OCI-LY3 (cell line): Measurements from ENCODE around the gene AKNA.
A peak's percentile ranks its signal among the peaks of the same experiment; 100 is the strongest.

Source experiments
- H2AFZ ChIP-seq: fragments of 200-600, 300-600 bp; shearing (Covaris generic); 2 replicates; pipeline ENCODE4 v1.6.0; 2014; ENCODE audit warnings: antibody characterized with exemption, low read depth, low read length
- H3K27ac ChIP-seq: fragments of 200-600, 300-600 bp; sonication (generic); 2 replicates; pipeline ENCODE4 v1.5.1; 2014; ENCODE audit warnings: mild to moderate bottlenecking, low read length, moderate library complexity, mixed read lengths
- H3K27me3 ChIP-seq: fragments of 200-600, 300-600 bp; sonication (generic); 2 replicates; pipeline ENCODE4 v1.6.1; 2014; ENCODE audit warnings: low read depth, low read length, mixed read lengths
- H3K36me3 ChIP-seq: fragments of 200-600, 300-600 bp; sonication (generic); replicated peaks from 2 replicates; pipeline ENCODE3; 2014; ENCODE audit warnings: low read depth, low read length, mixed read lengths
- H3K4me1 ChIP-seq: fragments of 300-600, 200-600 bp; sonication (generic); 2 replicates; pipeline ENCODE4 v1.6.1; 2014; ENCODE audit warnings: low read length, mixed read lengths
- H3K4me2 ChIP-seq: fragments of 200-600, 300-600 bp; sonication (generic); 2 replicates; pipeline ENCODE4 v1.6.1; 2014; ENCODE audit warnings: low read length, mixed read lengths
- H3K4me3 ChIP-seq: fragments of 300-600, 200-600 bp; sonication (generic); 2 replicates; pipeline ENCODE4 v1.5.1; 2014; ENCODE audit warnings: antibody characterized with exemption, mild to moderate bottlenecking, low read length, moderate library complexity
- H3K79me2 ChIP-seq: fragments of 300-600, 200-600 bp; shearing (Covaris generic); 2 replicates; pipeline ENCODE4 v1.6.1; 2014; ENCODE audit warnings: mild to moderate bottlenecking, low read length, mixed read lengths
- H3K9ac ChIP-seq: fragments of 300-600, 200-600 bp; shearing (Covaris generic); 2 replicates; pipeline ENCODE4 v1.6.0; 2014; ENCODE audit warnings: mild to moderate bottlenecking, low read length, moderate library complexity
- H3K9me3 ChIP-seq: fragments of 200-600, 300-600 bp; shearing (Covaris generic); 2 replicates; pipeline ENCODE4 v1.6.1; 2014; ENCODE audit warnings: low read length, mixed read lengths; ENCODE audit not compliant: insufficient read depth
- H4K20me1 ChIP-seq: fragments of 200-600, 300-600 bp; sonication (generic); 2 replicates; pipeline ENCODE4 v1.6.1; 2016; ENCODE audit warnings: low read length, mixed read lengths; ENCODE audit not compliant: insufficient read depth
- EZH2phosphoT487 ChIP-seq: fragments of 200-600 bp; shearing (Covaris generic); IDR thresholded peaks from 2 replicates; pipeline ENCODE4 v1.6.1; 2018; ENCODE audit warnings: antibody characterized with exemption, mixed run types, low read depth
- TF ChIP-seq, protein P1 (sequence below): fragments of 200-600, 300-600 bp; sonication (generic); IDR thresholded peaks from 2 replicates; pipeline ENCODE4 v1.5.1; 2014; ENCODE audit warnings: antibody characterized with exemption, low read length, low read depth

Gene AKNA

DNA sequence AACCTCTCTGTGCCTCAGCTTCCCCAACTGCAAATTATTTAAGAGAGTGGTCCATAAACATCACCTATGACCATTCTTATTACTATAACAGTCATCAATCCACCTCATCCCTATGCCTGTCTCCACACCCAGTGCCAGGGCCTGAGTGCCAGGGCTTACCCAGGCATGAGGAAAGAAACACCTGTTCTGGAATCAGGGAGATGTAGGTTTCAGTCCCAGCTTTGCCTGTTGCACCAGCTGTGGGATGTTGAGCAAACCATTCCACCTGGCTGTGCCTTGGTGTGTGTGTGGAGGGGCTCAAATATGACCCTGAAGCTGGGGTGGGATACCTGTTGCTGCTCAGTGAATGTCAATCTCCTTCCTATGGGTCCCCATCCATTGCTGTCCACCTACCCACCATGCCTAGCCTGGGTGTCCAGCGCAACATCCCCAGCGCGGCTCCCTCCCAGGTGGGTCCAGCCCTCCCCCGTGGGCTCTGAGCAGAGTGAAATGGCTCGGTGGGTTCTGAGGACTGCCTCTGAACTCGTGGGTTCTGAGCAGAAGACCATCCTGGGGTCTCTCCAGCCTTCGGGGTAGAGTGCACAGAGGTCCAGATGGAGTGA, 16.3 kb downstream of the AKNA start:
- peak overlapping the region; percentile 23; the same call in 1 of the 2 replicates for H3K4me3 ChIP-seq
- H3K79me2 ChIP-seq, result peaks cover 77% of the 10 kb centered on the region
- no peaks in the 10 kb centered on the region for H3K9me3 ChIP-seq
- H2AFZ ChIP-seq, result no peak overlapping the region
- H3K36me3 ChIP-seq, result peaks cover 69% of the 10 kb centered on the region
- peak overlapping the region; percentile 91 for H3K9ac ChIP-seq
- H3K4me2 ChIP-seq, result peak overlapping the region; percentile 92
- H3K4me1 ChIP-seq, result peaks cover 92% of the 10 kb centered on the region
- peak overlapping the region; percentile 96 for H3K27ac ChIP-seq
- no peak for TF ChIP-seq EZH2phosphoT487
- H4K20me1 ChIP-seq, result peaks cover 7% of the 10 kb centered on the region; the same call in 1 of the 2 replicates
- no peaks in the 10 kb centered on the region for H3K27me3 ChIP-seq

DNA sequence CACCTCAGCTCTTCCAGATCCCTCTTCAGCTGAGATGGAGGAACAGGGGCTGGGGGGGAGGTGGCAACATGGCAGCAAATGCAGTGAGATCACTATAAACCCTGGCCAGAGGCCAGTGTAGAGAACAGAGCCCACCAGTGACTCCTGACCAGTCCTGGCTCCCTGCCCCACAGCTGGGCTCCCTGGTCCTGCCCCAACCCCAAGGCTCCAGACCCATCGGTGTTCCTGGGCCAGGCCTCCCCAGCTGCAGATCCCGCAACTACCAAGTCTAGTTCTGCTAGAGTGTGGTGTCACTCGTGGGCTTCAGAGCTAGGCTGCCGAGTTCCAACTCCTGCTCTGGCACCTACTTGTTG, 16.8 kb downstream of the AKNA start:
- peak overlapping the region; percentile 96 for H3K27ac ChIP-seq

DNA sequence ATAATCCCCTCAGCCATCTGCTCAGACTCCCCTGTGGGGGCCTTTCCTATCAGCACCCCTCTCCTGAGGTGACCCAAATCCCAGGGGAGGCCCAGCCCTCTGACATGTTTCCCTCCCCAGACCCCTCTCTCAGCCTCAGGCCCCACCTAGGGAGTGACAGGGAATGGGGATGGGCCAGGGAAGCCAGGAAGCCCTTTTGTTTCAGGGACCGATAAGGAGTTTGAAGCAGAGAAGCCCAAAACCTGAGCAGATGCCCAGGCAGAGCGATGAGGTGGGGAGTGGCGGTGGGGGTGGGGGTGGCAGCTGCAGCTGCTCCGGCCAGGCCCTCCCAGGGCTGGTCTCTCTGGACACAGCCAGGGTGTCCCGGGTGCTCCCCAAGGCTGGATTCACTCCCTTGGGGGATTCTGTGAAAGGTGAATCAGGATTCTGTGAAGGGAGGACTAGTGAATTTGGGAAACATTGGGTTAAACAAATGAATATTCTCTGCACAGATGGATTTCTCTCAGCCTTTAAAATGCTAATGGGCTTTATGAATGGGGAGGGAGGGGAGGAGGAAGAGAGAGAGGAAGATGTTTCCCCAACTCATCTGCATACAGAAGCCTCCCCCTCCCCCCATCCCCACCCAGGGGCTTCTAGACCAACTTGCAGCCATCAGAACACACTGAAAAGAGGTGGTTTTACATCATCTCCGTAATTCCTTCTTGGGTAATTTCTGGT, 17.4 kb downstream of the AKNA start:
- peaks cover 76% of the 10 kb centered on the region for H3K36me3 ChIP-seq
- peak overlapping the region; percentile 91 for H3K9ac ChIP-seq
- no peaks in the 10 kb centered on the region for H3K9me3 ChIP-seq
- H3K27ac ChIP-seq, result peak overlapping the region; percentile 96
- peaks cover 5% of the 10 kb centered on the region; the same call in 1 of the 2 replicates for H4K20me1 ChIP-seq
- H3K4me3 ChIP-seq, result peak overlapping the region; percentile 65
- H3K4me2 ChIP-seq, result peak overlapping the region; percentile 92
- TF ChIP-seq, protein P1, sequence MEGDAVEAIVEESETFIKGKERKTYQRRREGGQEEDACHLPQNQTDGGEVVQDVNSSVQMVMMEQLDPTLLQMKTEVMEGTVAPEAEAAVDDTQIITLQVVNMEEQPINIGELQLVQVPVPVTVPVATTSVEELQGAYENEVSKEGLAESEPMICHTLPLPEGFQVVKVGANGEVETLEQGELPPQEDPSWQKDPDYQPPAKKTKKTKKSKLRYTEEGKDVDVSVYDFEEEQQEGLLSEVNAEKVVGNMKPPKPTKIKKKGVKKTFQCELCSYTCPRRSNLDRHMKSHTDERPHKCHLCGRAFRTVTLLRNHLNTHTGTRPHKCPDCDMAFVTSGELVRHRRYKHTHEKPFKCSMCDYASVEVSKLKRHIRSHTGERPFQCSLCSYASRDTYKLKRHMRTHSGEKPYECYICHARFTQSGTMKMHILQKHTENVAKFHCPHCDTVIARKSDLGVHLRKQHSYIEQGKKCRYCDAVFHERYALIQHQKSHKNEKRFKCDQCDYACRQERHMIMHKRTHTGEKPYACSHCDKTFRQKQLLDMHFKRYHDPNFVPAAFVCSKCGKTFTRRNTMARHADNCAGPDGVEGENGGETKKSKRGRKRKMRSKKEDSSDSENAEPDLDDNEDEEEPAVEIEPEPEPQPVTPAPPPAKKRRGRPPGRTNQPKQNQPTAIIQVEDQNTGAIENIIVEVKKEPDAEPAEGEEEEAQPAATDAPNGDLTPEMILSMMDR, result no peak
- no peaks in the 10 kb centered on the region for H3K27me3 ChIP-seq
- H3K79me2 ChIP-seq, result peaks cover 84% of the 10 kb centered on the region
- H3K4me1 ChIP-seq, result peaks cover 98% of the 10 kb centered on the region
- no peak overlapping the region for H2AFZ ChIP-seq

More for the DNA sequence above, 16.8 kb downstream of the AKNA start:
- H4K20me1 ChIP-seq, result peaks cover 7% of the 10 kb centered on the region; the same call in 1 of the 2 replicates
- no peak for TF ChIP-seq EZH2phosphoT487
- TF ChIP-seq, protein P1, result no peak
- peak overlapping the region; percentile 92 for H3K4me2 ChIP-seq
- H3K9me3 ChIP-seq, result no peaks in the 10 kb centered on the region
- no peaks in the 10 kb centered on the region for H3K27me3 ChIP-seq
- no peak overlapping the region for H3K4me3 ChIP-seq
- H3K9ac ChIP-seq, result peak overlapping the region; percentile 91
- no peak overlapping the region for H2AFZ ChIP-seq
- peaks cover 97% of the 10 kb centered on the region for H3K4me1 ChIP-seq
- H3K36me3 ChIP-seq, result peaks cover 71% of the 10 kb centered on the region
- H3K79me2 ChIP-seq, result peaks cover 80% of the 10 kb centered on the region

DNA sequence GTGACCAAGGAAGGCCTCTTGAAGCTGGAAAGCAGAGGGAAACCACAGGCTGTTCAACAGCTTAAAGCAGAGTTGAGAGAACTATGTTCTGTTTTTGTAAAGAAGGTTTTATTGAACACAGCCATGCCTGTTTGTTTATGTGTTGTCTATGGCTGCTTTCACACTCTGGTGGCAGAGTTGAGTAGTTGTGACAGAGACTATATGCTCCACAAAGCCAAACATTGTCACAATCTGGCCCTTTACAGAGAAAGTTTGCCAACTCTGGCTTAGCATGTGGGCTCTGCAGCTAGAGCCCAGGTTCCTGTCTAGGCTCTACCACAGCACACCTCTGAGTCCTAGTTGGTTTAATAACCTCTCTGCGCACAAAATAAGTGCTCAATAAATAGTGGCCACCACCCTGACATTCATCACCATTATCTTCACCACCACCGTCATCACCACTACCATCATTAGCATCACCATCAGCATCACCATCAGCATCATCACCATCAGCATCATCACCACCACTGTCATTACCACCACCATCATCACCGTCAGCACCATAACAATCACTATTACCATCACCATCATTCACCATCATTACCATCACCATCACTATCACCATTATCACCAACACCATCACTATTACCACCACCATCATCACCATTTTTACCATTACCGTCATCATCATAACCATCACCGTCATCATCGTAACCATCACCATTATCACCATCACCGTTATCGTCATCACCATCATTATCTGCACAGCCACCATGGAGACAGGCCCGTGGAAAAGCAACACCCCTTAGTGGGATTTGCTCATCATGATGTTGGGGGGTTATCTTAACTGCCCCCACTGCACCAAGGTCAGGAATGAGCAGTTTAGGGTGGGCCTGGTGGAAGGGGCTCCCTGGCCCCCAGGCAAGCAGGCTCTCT, 18.3 kb downstream of the AKNA start:
- Histone ChIP-seq H2AFZ (no peak overlapping the region), H4K20me1 (no peaks in the 10 kb centered on the region), H3K4me3 (peak overlapping the region; percentile 65), H3K9ac (peak overlapping the region; percentile 91), H3K27ac (peak overlapping the region; percentile 96), H3K79me2 (peaks cover 83% of the 10 kb centered on the region), H3K9me3 (no peaks in the 10 kb centered on the region), H3K4me1 (peaks cover 97% of the 10 kb centered on the region), H3K36me3 (peaks cover 79% of the 10 kb centered on the region), H3K4me2 (peak overlapping the region; percentile 92), H3K27me3 (no peaks in the 10 kb centered on the region)
- TF ChIP-seq, protein P1, result no peak
- no peak for TF ChIP-seq EZH2phosphoT487
